GM21528 (cell line): ENCODE results near the gene TAF15.

Experiments used
- ATAC-seq: cut with Tn5 transposase; IDR thresholded peaks from one replicate; pipeline ENCODE4 v1.9.1; 2021; ENCODE audit warnings: mild to moderate bottlenecking, moderate library complexity; ENCODE audit not compliant: unreplicated experiment, low FRiP score

The TAF15 gene

DNA sequence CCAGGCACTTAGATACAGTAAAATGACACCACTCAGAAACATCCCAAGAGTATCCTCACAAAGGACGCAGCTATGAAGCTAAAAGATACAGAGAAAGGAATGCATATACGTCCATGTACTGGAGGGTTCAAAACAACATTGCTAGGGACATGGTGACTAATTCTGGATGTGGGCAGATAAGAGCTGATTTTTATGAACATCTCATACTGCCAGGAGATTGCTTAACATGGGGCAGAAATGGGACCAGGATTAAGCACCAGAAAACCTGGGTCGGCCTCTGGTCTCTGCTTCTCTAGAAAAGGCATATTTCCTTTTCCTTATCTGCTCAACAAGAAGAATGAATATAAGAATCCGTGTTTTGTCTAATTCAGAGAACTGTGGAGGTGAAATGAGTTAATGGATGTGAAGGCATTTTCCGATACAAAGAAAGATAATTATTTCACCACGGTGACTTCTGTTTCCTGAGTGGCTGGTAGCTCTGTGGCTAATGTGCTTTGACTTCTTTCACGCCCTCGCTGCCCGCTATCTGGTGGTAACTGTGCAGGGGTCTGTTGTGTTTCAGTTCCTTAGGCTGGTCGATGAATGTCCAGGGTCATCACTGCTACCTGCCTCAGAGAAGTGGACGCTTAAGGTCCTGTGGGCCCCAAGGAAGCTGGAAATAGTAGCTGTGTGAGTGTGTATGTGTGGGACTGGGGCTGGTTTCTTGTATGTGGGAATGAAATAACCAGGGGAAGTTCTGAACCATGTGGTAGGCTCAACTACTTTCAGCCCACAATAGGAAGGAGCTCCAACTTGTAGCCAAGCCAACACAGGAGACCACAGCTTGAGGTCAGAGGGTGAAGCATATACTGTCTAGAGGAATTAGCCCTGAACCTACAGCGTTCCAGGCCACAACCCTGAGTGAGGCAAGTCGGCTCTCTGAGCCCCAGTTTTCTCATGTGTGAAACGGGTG is 86.6 kb downstream of the TAF15 start:
- no peak for ATAC-seq
